HepG2 (cell line): ENCODE data around the gene LITAF. TPM values are rescaled to one million over a fixed set of nuclear protein-coding genes. Genes with fewer than 3 reads are reported as not detected.

Experiments
- HDAC6 ChIP-seq: fragments of 200-600 bp; sonication (generic); IDR thresholded peaks from 2 replicates; pipeline ENCODE4 v1.7.0; 2017; ENCODE audit warnings: mild to moderate bottlenecking, antibody characterized with exemption, low read length, low read depth
- KLF11 ChIP-seq: IDR thresholded peaks from 2 replicates; pipeline ENCODE4 v1.6.1; 2016; ENCODE audit warnings: missing compliant biosample characterization
- KLF15 ChIP-seq: sonication (generic); formaldehyde crosslinking; IDR thresholded peaks from 2 replicates; pipeline ENCODE4 v1.8.1; 2023; ENCODE audit warnings: borderline replicate concordance, mild to moderate bottlenecking, inconsistent platforms, missing genetic modification reagents, mixed read lengths
- MIER3 ChIP-seq: IDR thresholded peaks from 2 replicates; pipeline ENCODE4 v1.6.1; 2016; ENCODE audit warnings: missing compliant biosample characterization, borderline replicate concordance
- NCOA1 ChIP-seq: sonication (generic); formaldehyde crosslinking; IDR thresholded peaks from 2 replicates; pipeline ENCODE4 v1.9.0; 2021; ENCODE audit warnings: missing genetic modification reagents
- STAG1 ChIP-seq: sonication (generic); formaldehyde crosslinking; IDR thresholded peaks from 2 replicates; pipeline ENCODE4 v1.4.0; 2020; ENCODE audit warnings: missing genetic modification reagents
- U2AF1 ChIP-seq: fragments of 200-400 bp; formaldehyde crosslinking; optimal IDR thresholded peaks from 2 replicates; pipeline ENCODE3; 2017; ENCODE audit warnings: mild to moderate bottlenecking, low read depth, low read length
- ZNF101 ChIP-seq: sonication (generic); formaldehyde crosslinking; IDR thresholded peaks from 2 replicates; pipeline ENCODE4 v1.4.0; 2020; ENCODE audit warnings: mild to moderate bottlenecking, low read depth, missing genetic modification reagents, borderline replicate concordance
- ZNF263 ChIP-seq: sonication (generic); formaldehyde crosslinking; IDR thresholded peaks from 2 replicates; pipeline ENCODE4 v1.4.0; 2020; ENCODE audit warnings: missing genetic modification reagents
- ZNF350 ChIP-seq: sonication (generic); formaldehyde crosslinking; IDR thresholded peaks from 2 replicates; pipeline ENCODE4 v1.4.0; 2020; ENCODE audit warnings: mild to moderate bottlenecking, low read depth, missing genetic modification reagents, borderline replicate concordance
- ZNF367 ChIP-seq: sonication (generic); formaldehyde crosslinking; IDR thresholded peaks from 2 replicates; pipeline ENCODE4 v1.4.0; 2020; ENCODE audit warnings: missing genetic modification reagents, borderline replicate concordance
- ZNF891 ChIP-seq: sonication (generic); formaldehyde crosslinking; IDR thresholded peaks from 2 replicates; pipeline ENCODE4 v1.5.0; 2020; ENCODE audit warnings: mild to moderate bottlenecking, missing genetic modification reagents
- polyA plus RNA-seq, 8 experiments: library from polyadenylated mRNA; depleted of rRNA in 3 of 8; stranded (reverse) in 7 of 8; unstranded in 1 of 8; fragments of >200 nt; fragmentation: Illumina TruSeq in 4 of 8; extraction: Trizol in 4 of 8; gene quantifications; 2 replicates each; pipeline versions ENCODE4 v1.2.1 to v1.2.3, GENCODE V29; 2011 to 2016; ENCODE audit warnings: low read depth in 4 of 8, missing spikeins in 1 of 8, mixed read lengths in 1 of 8; ENCODE audit not compliant: insufficient read depth in 1 of 8
- total RNA-seq, 5 experiments: library from RNA; depleted of rRNA; stranded (reverse); fragments of >200 nt; fragmentation: Illumina TruSeq; extraction: Trizol; gene quantifications; 2 replicates each; pipeline ENCODE4 v1.2.3, GENCODE V29; 2016; ENCODE audit warnings: low read depth in 1 of 5
- TF ChIP-seq, protein P1 (sequence below): fragments of 450-650 bp; IDR thresholded peaks from 2 replicates; pipeline ENCODE4 v1.6.1; 2016
- TF ChIP-seq, protein P2 (sequence below): sonication (generic); formaldehyde crosslinking; IDR thresholded peaks from 2 replicates; pipeline ENCODE4 v1.4.0; 2020; ENCODE audit warnings: missing genetic modification reagents, borderline replicate concordance
- TF ChIP-seq, protein P3 (sequence below): sonication (generic); formaldehyde crosslinking; IDR thresholded peaks from 2 replicates; pipeline ENCODE4 v1.4.0; 2020; ENCODE audit warnings: mild to moderate bottlenecking, missing genetic modification reagents
- TF ChIP-seq, protein P4 (sequence below): sonication (generic); formaldehyde crosslinking; IDR thresholded peaks from 2 replicates; pipeline ENCODE4 v1.9.0; 2022; ENCODE audit warnings: missing genetic modification reagents, mild to moderate bottlenecking, borderline replicate concordance

LITAF gene
- total and polyA plus RNA-seq, 2 of the 13 experiments (the other 11 are each of a cell fraction or from before 2014, with no cell fraction given) = 80.1 to 141 TPM

DNA sequence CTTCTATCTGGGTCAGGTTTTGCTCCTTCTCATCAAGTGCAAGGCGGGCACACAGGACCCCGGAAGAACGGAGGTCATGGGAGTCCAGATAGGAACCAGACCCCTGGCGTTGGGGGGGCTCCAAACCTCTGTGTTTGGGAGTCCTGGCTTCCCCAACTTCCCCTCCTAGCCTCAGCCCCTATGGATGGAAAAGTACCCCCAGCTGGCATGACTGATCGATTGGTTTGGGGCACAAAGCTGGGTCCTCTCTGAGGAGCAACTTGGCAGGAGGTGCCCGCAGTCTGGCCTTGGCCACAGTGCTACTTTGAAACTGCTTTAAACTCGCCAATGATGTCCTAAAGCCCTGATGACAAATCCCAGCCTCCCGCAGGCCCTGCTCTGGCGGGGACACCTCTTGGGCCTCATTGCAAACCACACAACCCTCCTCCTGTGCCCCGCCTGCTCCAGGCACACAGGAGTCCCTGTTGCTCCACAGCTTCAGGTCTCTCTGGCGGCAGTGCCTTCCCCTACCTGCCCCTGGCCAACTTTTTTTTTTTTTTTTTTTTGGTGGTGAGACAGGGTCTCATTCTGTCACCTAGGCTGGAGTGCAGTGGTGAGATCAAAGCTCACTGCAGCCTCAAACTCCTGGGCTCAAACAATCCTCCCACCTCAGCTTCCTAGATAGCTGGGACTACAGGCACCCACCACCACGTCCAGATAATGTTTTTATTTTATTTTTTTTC, 43.5 kb upstream of the LITAF start (continued):
- 0 out of 2 replicates have a peak, but pooled peaks have one; percentile 32 for TF ChIP-seq ZNF263 (CRISPR knock-in tag)
- TF ChIP-seq, protein P1, sequence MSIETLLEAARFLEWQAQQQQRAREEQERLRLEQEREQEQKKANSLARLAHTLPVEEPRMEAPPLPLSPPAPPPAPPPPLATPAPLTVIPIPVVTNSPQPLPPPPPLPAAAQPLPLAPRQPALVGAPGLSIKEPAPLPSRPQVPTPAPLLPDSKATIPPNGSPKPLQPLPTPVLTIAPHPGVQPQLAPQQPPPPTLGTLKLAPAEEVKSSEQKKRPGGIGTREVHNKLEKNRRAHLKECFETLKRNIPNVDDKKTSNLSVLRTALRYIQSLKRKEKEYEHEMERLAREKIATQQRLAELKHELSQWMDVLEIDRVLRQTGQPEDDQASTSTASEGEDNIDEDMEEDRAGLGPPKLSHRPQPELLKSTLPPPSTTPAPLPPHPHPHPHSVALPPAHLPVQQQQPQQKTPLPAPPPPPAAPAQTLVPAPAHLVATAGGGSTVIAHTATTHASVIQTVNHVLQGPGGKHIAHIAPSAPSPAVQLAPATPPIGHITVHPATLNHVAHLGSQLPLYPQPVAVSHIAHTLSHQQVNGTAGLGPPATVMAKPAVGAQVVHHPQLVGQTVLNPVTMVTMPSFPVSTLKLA = no peak
- TF ChIP-seq ZNF350 (CRISPR knock-in tag) = peak; percentile 63
- TF ChIP-seq, protein P2, sequence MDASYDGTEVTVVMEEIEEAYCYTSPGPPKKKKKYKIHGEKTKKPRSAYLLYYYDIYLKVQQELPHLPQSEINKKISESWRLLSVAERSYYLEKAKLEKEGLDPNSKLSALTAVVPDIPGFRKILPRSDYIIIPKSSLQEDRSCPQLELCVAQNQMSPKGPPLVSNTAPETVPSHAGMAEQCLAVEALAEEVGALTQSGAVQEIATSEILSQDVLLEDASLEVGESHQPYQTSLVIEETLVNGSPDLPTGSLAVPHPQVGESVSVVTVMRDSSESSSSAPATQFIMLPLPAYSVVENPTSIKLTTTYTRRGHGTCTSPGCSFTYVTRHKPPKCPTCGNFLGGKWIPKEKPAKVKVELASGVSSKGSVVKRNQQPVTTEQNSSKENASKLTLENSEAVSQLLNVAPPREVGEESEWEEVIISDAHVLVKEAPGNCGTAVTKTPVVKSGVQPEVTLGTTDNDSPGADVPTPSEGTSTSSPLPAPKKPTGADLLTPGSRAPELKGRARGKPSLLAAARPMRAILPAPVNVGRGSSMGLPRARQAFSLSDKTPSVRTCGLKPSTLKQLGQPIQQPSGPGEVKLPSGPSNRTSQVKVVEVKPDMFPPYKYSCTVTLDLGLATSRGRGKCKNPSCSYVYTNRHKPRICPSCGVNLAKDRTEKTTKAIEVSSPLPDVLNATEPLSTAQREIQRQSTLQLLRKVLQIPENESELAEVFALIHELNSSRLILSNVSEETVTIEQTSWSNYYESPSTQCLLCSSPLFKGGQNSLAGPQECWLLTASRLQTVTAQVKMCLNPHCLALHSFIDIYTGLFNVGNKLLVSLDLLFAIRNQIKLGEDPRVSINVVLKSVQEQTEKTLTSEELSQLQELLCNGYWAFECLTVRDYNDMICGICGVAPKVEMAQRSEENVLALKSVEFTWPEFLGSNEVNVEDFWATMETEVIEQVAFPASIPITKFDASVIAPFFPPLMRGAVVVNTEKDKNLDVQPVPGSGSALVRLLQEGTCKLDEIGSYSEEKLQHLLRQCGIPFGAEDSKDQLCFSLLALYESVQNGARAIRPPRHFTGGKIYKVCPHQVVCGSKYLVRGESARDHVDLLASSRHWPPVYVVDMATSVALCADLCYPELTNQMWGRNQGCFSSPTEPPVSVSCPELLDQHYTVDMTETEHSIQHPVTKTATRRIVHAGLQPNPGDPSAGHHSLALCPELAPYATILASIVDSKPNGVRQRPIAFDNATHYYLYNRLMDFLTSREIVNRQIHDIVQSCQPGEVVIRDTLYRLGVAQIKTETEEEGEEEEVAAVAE = no peak
- TF ChIP-seq, protein P3, sequence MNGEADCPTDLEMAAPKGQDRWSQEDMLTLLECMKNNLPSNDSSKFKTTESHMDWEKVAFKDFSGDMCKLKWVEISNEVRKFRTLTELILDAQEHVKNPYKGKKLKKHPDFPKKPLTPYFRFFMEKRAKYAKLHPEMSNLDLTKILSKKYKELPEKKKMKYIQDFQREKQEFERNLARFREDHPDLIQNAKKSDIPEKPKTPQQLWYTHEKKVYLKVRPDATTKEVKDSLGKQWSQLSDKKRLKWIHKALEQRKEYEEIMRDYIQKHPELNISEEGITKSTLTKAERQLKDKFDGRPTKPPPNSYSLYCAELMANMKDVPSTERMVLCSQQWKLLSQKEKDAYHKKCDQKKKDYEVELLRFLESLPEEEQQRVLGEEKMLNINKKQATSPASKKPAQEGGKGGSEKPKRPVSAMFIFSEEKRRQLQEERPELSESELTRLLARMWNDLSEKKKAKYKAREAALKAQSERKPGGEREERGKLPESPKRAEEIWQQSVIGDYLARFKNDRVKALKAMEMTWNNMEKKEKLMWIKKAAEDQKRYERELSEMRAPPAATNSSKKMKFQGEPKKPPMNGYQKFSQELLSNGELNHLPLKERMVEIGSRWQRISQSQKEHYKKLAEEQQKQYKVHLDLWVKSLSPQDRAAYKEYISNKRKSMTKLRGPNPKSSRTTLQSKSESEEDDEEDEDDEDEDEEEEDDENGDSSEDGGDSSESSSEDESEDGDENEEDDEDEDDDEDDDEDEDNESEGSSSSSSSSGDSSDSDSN (CRISPR knock-in tag) = peak; percentile 23; the same call in 1 of the 2 replicates
- no peak for TF ChIP-seq KLF11
- peak; percentile 35 for TF ChIP-seq ZNF891 (CRISPR knock-in tag)
- no peak for TF ChIP-seq U2AF1
- TF ChIP-seq HDAC6 = no peak
- TF ChIP-seq KLF15 (CRISPR knock-in tag) = no peak
- TF ChIP-seq STAG1 (CRISPR knock-in tag) = peak; percentile 4; the same call in 1 of the 2 replicates
- TF ChIP-seq, protein P4, sequence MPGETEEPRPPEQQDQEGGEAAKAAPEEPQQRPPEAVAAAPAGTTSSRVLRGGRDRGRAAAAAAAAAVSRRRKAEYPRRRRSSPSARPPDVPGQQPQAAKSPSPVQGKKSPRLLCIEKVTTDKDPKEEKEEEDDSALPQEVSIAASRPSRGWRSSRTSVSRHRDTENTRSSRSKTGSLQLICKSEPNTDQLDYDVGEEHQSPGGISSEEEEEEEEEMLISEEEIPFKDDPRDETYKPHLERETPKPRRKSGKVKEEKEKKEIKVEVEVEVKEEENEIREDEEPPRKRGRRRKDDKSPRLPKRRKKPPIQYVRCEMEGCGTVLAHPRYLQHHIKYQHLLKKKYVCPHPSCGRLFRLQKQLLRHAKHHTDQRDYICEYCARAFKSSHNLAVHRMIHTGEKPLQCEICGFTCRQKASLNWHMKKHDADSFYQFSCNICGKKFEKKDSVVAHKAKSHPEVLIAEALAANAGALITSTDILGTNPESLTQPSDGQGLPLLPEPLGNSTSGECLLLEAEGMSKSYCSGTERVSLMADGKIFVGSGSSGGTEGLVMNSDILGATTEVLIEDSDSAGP (CRISPR knock-in tag) = peak; percentile 52; the same call in 1 of the 2 replicates
- TF ChIP-seq ZNF101 = no peak
- 0 out of 2 replicates have a peak, but pooled peaks have one; percentile 12 for TF ChIP-seq NCOA1 (CRISPR knock-in tag)
- TF ChIP-seq MIER3 = no peak
- 0 out of 2 replicates have a peak, but pooled peaks have one; percentile 5 for TF ChIP-seq ZNF367
